ENCODE measurements around the gene IFNA4. TPM values are rescaled to one million over a fixed set of nuclear protein-coding genes. Genes with fewer than 3 reads are reported as not detected.
A peak's percentile ranks its signal among the peaks of the same experiment; 100 is the strongest.
"Not testable (repeated sequence)": the region's sequence is repeated elsewhere in the genome, so short reads cannot be mapped to it uniquely, and the experiment has no call there.

Gene IFNA4
- total RNA-seq, result not detected

DNA sequence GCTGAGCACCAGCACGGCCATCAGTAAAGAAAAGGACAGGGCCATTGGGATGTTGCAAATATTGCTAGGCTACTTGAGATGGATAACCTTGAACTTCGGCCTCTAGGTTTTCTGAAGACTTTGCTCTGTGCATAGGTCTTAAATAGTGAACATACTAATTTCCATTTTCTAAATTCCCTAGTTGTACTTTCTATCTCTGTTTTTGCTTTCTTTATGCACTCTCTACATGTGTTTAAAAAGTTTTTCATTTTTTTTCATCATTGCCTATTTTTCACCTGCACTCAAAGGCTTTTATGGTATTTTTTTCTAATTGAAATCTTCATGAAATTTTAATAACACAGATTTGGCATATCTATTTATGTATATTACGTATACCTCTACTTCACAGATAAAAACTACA lies at the start of gene IFNA4:
TSS of gene IFNA4 (minus strand) at position 101 of the 400 bp plus-strand sequence. CDS start at position 45, 56 bp downstream.
- ATAC-seq, result not testable (repeated sequence)

DNA sequence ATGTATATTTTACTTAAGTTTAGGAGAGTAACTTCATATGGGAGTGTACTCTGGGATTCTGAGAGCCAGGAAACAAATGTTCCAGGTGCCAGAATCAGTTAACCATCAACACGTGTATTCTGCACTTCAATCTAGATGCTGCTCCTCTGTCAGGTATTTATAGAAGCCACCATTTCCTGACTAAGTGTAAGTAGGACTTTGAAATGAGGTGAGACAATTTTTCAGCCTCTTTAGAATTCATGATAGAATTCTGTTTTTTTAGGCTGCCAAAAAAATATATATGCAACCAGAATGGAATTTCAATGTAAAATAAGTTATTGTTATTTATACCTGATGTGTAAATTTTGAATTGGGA lies 49.0 kb upstream of the IFNA4 start:
- not testable (repeated sequence) for ATAC-seq

DNA sequence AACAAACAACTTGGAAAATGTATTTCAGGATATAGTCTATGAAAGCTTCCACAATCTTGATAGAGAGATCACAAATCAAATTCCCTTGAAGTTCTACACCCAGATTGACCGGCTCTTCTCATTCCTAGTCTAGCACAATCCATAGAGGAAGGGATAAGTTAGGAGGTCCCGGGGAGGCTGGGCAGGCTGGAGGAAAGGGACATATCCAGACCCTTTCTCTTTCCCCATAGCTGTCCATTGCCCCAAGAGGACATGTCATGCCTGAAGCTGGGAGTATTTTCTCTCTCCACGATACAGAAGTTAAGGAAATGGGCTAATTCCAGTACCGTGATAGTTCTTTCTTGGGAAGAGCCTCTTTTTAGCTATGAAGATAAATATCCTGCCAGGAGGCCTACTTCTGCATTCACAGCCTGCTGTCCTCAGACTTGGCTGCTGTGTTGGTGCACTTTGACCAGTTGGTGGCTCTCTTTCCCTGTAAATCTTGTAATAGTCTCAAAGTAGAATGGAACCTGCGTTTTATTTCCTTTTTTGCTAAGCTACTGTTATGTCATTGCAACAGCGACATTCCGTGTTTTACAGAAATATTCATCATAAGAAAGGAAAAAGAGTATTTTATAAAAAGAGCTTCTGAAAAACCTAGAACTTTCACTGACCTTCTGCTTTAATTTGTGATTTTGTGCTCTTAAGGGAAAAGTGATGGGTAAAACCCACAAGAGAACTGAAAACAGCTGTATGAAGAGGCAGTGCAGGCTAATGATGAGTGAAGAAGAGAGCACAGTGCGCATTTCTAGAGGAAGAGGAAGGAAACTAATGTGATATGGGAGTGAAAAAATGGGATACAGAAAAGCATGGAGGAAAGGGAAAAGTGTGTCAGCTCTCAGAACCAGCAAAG lies 48.3 kb upstream of the IFNA4 start:
- peak; percentile 62 for ATAC-seq

DNA sequence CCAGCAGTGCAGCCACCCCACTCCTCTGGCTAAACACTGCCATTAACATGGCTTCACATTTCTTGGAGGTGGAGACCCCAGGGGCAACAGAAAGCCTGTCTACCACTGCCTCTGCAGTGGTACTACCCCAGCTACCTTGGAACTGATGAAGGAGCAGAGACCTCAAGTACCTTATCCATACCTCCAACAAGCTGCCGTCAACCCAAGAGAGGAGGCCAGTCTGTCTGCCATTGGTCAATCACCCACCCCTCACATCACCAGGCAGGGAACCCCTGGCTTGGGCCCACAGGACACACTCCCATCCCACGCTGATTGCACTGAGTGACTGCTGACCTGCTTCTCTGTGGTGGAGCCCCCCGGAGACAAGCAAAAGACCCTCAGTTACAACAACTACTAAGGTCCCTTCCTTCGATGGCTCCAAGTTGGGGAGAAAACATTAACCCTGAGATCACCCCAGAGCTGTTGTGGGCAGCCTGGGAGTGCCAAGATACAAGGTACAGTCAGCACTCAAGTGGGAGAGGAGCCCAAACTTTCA lies 46.8 kb upstream of the IFNA4 start:
- no peak for ATAC-seq

DNA sequence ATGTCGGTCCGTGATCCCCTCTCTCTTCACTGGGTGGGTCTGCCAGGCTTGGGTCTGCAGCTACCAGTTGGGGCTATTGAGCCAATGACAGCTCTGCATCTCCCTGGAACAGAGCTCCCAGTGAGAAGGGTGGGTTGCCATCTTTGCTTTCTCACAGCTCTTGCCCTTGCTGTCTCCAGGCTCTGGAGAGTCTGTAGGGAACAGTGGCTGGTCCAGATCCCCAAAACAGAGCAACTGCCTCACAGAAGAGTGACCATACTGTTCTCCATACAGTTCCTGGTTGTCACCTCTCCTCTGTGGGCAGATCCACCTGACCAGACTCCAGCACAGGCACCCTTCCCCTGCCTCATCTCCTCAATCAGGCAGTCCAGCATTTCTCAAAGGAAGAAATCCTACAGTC lies 45.9 kb upstream of the IFNA4 start:
- no peak for ATAC-seq

DNA sequence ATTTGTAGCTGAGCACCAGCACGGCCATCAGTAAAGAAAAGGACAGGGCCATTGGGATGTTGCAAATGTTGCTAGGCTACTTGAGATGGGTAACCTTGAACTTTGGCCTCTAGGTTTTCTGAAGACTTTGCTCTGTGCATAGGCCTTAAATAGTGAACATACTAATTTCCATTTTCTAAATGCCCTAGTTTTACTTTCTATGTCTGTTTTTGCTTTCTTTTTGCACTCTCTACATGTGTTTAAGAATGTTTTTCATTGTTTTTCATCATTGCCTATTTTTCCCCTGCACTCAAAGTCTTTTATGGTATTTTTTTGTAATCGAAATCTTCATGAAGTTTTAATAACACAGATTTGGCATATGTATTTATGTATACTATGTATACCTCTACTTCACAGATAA lies 40.7 kb upstream of the IFNA4 start, which contains the start of gene IFNA17:
TSS of gene IFNA17 (minus strand) at position 101 of the 400 bp plus-strand sequence. CDS start at position 52, 49 bp downstream.
- ATAC-seq, result no peak

DNA sequence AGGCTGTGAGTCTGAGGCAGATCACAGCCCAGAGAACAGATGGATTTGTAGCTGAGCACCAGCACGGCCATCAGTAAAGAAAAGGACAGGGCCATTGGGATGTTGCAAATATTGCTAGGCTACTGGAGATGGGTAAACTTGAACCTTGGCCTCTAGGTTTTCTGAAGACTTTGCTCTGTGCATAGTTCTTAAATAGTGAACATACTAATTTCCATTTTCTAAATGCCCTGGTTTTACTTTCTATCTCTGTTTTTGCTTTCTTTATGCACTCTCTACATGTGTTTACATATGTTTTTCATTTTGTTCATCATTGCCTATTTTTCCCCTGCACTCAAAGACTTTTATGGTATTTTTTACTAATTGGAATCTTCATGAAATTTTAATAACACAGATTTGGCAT lies 29.8 kb upstream of the IFNA4 start, which contains the start of gene IFNA16:
TSS of gene IFNA16 (minus strand) at position 101 of the 400 bp plus-strand sequence. CDS start at position 95, 6 bp downstream.
- not testable (repeated sequence) for ATAC-seq

DNA sequence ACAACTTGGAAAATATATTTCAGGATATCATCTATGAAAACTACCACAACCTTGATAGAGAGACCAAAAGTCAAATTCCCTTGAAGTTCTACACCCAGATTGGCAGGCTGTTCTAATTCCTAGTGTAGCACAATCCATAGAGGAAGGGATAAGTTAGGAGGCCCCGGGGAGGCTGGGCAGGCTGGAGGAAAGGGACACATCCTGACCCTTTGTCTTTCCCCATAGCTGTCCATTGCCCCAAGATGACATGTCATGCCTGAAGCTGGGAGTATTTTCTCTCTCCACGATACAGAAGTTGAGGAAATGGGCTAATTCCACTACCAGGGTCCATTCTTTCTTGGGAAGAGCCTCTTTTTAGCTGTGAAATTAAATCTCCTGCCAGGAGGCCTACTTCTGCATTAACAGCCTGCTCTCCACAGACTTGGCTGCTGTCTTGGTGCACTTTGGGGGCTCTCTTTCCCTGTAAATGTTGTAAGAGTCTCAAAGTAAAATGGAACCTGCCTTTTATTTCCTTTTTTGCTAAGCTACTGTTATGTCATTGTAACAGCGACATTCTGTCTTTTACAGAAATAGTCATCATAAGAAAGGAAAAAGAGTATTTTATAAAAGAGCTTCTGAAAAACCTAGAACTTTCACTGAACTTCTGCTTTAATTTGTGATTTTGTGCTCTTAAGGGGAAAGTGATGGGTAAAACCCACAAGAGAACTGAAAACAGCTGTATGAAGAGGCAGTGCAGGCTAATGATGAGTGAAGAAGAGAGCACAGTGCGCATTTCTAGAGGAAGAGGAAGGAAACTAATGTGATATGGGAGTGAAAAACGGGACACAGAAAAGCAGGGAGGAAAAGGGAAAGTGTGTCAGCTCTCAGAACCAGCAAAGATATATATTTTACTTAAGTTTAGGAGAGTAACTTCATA lies 26.3 kb upstream of the IFNA4 start:
- ATAC-seq, result not testable (repeated sequence)

DNA sequence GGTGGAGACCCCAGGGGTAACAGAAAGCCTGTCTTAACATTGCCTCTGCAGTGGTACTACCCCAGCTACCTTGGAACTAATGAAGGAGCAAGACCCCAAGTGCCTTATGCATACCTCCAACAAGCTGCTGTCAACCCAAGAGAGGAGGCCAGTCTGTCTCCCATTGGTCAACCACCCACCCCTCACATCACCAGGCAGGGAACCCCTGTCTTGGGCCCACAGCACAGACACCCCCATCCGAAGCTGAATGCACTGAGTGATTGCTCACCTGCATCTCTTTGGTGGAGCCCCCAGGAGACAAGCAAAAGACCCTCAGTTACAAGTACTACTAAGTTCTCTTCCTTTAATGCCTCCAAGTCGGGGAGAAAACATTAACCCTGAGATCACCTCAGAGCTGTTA lies 24.8 kb upstream of the IFNA4 start:
- not testable (repeated sequence) for ATAC-seq

DNA sequence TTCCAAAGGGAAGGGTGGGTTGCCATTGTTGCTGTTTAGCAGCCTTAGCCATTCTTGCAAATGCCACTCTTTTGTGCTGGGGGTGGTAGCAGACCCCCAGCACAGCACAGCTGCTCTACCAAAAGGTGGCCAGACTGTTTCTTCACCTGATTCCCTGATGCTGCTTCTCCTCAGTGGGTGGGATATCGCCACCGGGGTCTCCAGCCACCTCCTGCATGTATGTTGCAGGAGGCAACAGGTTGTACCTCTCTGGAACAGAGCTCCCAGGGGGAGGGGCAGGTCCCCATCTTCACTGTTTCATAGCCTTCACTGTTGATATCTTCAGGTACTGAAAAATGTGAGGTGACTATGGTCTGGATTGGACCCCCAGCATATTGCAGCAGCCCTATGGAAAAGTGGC lies 23.4 kb upstream of the IFNA4 start:
- ATAC-seq, result not testable (repeated sequence)

DNA sequence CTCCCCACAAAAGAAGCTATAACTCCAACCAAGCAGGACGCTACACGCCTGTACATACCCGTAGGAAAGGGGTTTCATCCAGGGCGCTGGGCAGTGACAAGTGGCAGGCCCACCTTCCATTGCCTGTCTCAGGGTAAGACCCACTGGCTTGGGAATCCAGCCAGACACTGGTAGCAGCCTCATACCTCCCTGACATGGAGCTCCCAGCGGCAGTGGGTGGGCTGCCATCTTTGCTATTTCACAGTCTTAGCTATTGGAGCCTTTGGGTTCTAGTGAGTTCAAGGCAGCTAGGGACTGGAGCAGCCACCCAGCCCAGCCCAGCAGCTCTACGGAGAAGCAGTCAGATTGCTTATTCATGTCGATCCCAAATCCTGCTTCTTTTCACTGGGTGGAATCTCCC lies 22.9 kb upstream of the IFNA4 start:
- no peak for ATAC-seq

DNA sequence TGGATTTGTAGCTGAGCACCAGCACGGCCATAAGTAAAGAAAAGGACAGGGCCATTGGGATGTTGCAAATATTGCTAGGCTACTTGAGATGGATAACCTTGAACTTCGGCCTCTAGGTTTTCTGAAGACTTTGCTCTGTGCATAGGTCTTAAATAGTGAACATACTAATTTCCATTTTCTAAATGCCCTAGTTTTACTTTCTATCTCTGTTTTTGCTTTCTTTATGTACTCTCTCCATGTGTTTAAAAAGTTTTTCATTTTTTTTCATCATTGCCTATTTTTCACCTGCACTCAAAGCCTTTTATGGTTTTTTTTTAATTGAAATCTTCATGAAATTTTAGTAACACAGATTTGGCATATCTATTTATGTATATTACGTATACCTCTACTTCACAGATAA lies 19.7 kb upstream of the IFNA4 start, which contains the start of gene IFNA10:
TSS of gene IFNA10 (minus strand) at position 101 of the 400 bp plus-strand sequence. CDS start at position 55, 46 bp downstream.
- ATAC-seq, result not testable (repeated sequence)

DNA sequence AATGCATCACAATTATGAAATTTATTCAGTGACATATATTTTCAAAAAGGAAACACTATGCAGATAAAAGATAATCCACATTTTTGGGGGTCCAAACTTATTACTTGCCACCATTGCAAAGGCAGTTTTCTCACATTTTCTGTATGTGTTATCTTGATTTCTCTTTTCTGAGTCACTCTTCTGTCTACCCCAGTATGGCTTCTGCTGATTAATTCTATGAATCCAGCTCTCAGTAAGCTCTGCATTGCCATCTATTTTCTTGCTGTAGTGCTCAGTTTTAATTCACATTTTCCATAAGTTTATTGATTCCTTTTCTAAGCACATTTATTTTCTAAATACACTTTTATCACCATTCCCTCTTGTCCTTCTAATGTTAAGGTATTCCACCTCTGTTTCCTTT lies 17.8 kb upstream of the IFNA4 start:
- ATAC-seq, result no peak

DNA sequence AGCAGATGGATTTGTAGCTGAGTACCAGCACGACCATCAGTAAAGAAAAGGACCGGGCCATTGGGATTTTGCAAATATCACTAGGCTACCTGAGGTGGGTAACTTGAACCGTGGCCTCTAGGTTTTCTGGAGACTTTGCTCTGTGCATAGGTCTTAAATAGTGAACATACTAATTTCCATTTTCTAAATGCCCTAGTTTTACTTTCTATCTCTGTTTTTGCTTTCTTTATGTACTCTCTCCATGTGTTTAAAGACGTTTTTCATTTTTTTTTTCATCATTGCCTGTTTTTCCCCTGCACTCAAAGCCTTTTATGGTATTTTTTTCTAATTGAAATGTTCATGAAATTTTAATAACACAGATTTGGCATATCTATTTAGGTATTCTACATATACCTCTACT lies 14.7 kb upstream of the IFNA4 start, which contains the start of gene IFNA7:
TSS of gene IFNA7 (minus strand) at position 101 of the 400 bp plus-strand sequence. CDS start at position 61, 40 bp downstream.
- ATAC-seq, result not testable (repeated sequence)

DNA sequence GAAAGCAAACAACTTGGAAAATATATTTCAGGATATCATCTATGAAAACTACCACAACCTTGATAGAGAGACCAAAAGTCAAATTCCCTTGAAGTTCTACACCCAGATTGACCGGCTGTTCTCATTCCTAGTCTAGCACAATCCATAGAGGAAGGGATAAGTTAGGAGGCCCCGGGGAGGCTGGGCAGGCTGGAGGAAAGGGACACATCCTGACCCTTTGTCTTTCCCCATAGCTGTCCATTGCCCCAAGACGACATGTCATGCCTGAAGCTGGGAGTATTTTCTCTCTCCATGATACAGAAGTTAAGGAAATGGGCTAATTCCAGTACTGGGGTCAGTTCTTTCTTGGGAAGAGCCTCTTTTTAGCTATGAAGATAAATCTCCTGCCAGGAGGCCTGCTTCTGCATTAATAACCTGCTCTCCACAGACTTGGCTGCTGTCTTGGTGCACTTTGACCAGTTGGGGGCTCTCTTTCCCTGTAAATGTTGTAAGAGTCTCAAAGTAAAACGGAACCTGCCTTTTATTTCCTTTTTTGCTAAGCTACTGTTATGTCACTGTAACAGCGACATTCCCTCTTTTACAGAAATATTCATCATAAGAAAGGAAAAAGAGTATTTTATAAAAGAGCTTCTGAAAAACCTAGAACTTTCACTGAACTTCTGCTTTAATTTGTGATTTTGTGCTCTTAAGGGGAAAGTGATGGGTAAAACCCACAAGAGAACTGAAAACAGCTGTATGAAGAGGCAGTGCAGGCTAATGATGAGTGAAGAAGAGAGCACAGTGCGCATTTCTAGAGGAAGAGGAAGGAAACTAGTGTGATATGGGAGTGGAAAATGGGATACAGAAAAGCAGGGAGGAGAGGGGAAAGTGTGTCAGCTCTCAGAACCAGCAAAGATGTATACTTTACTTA lies 7.7 kb upstream of the IFNA4 start:
- peak; percentile 72 for ATAC-seq

DNA sequence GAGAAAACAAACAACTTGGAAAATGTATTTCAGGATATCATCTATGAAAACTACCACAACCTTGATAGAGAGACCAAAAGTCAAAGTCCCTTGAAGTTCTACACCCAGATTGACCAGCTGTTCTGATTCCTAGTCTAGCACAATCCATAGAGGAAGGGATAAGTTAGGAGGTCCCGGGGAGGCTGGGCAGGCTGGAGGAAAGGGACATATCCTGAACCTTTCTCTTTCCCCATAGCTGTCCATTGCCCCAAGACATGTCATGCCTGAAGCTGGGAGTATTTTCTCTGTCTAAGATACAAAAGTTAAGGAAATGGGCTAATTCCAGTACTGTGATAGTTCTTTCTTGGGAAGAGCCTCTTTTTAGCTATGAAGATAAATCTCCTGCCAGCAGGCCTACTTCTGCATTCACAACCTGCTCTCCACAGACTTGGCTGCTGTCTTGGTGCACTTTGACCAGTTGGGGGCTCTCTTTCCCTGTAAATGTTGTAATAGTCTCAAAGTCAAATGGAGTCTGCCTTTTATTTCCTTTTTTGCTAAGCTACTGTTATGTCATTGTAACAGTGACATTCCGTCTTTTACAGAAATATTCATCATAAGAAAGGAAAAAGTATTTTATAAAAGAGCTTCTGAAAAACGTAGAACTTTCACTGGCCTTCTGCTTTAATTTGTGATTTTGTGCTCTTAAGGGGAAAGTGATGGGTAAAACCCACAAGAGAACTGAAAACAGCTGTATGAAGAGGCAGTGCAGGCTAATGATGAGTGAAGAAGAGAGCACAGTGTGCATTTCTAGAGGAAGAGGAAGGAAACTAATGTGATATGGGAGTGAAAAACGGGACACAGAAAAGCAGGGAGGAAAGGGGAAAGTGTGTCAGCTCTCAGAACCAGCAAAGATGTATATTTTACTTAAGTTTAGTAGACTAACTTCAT lies 4.3 kb downstream of the IFNA4 start:
- ATAC-seq, result peak; percentile 64

DNA sequence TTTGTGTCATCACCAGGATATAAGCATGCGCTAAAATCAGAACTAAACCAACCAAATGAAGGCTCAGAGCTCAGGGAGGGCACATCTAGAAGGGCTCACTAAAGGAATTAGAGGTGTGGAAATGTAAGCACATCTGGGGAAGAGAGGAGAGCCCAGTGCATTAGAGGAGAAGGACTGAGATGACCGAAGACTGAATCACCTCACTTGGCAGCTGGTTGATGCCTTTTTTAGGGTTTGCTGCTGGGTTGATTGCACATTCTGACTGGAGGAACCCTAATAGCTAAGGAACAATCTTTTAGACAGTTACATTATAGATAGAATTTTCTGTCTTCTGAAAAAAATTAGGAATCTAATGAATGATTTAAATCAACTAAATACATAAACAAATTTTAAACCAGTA lies 12.7 kb downstream of the IFNA4 start:
- no peak for ATAC-seq

DNA sequence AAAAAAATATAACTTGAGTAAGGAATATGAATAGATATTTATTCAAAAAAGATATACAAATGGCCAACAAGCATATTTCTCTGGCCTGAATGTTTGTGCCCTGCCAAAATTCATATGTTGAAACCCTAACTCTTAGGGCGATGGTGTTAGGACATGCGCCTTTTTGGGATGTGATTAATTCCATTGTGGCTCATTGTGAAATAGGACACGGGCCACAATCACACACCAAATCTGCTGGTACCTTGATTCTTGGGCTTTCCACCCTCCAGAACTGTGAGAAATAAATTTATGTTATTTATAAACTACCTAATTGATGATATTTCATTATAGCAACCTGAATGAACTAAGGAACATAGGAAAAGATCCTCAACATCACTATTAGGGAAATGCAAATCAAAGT lies 15.2 kb downstream of the IFNA4 start:
- no peak for ATAC-seq

DNA sequence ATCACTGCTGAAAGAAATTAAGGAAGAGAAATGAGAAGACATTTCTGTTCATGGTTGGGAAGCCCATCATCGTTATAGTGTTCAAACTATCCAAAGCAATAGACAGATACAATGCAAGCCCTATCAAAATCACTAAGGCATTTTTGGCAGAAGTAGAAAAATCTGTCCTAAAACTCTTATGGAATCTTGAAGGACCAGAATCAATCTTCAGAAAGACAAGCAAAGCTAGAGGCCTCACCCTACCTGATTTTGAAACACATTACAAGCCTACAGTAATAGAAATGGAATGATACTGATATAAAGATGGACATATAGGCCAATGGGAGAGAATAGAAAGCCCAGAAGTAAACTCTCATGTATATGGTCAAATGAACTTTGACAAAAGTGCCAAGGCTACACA lies 16.0 kb downstream of the IFNA4 start:
- no peak for ATAC-seq

DNA sequence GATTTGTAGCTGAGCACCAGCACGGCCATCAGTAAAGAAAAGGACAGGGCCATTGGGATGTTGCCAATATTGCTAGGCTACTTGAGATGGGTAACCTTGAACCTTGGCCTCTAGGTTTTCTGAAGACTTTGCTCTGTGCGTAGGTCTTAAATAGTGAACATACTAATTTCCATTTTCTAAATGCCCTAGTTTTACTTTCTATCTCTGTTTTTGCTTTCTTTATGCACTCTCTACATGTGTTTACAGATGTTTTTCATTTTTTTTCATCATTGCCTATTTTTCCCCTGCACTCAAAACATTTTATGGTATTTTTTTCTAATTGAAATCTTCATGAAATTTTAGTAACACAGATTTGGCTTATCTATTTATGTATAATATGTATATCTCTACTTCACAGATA lies 20.8 kb downstream of the IFNA4 start, which contains the start of gene IFNA21:
TSS of gene IFNA21 (minus strand) at position 101 of the 400 bp plus-strand sequence. CDS start at position 53, 48 bp downstream.
- ATAC-seq, result not testable (repeated sequence)

All from esophagus mucosa (tissue), 1 donor.